Sigmoid colon (tissue), 7 donors: ENCODE measurements around the gene NTM. TPM values are rescaled to one million over a fixed set of nuclear protein-coding genes. Genes with fewer than 3 reads are reported as not detected.
A peak's percentile ranks its signal among the peaks of the same experiment; 100 is the strongest.

Source experiments
- DNase-seq: peaks from one replicate; pipeline ENCODE4 v3.0.0-alpha.2; 2019
- H3K27ac ChIP-seq, 4 donors: fragments of 200-600 bp; sonication (generic); one replicate each; pipeline ENCODE4 v1.5.1; 2016 to 2019; ENCODE audit warnings: mild to moderate bottlenecking in 1 of 4
- H3K27me3 ChIP-seq, 3 donors: fragments of 200-600 bp; sonication (generic); one replicate each; pipeline ENCODE4 v1.5.1; 2019; ENCODE audit warnings: mild to moderate bottlenecking in 1 of 3
- H3K36me3 ChIP-seq, 4 donors: fragments of 200-600 bp; sonication (generic); one replicate each; pipeline ENCODE4 v1.5.1; 2016 to 2019
- H3K4me1 ChIP-seq, 4 donors: fragments of 200-600 bp; sonication (generic); one replicate each; pipeline ENCODE4 v1.5.1; 2017 to 2019
- H3K4me3 ChIP-seq, 4 donors: fragments of 200-600 bp; sonication (generic); one replicate each; pipeline ENCODE4 v1.5.1; 2017 to 2019; ENCODE audit warnings: mild to moderate bottlenecking in 2 of 4, moderate library complexity in 1 of 4
- H3K9me3 ChIP-seq, 4 donors: fragments of 200-600 bp in 3 of 4; sonication (generic) in 3 of 4; one replicate each; pipeline versions ENCODE4 v1.5.1 to v1.6.1; 2013 to 2019
- EP300 ChIP-seq, 4 donors: sonication (generic); formaldehyde crosslinking; IDR thresholded peaks; one replicate each; pipeline ENCODE4 v1.6.1; 2017; ENCODE audit warnings: antibody characterized with exemption in 4 of 4
- POLR2A ChIP-seq, 2 donors: fragments of 450-650 bp; IDR thresholded peaks; one replicate each; pipeline ENCODE4 v1.6.1; 2016; ENCODE audit warnings: antibody characterized with exemption in 2 of 2, mild to moderate bottlenecking in 2 of 2, moderate library complexity in 2 of 2
- POLR2AphosphoS5 ChIP-seq, 4 donors: sonication (generic); formaldehyde crosslinking; IDR thresholded peaks; one replicate each; pipeline ENCODE4 v1.6.1; 2017; ENCODE audit warnings: antibody characterized with exemption in 4 of 4
- WGBS, 2 donors: extraction: QIAGEN DNeasy Blood & Tissue Kit; methylation state at CpG; one replicate each; pipeline ENCODE4 v1.1.7; 2013; 5-methylcytosine and 5-hydroxymethylcytosine counted together
- intact Hi-C: fragments of 100-400 bp; cut with DNase I; formaldehyde crosslinking; loops from one replicate; pipeline ENCODE4 v1.15.1; 2023
- polyA plus RNA-seq, 3 donors: library from polyadenylated mRNA; stranded (reverse); fragments of 200-250 nt; gene quantifications; one replicate each; pipeline ENCODE4 v1.2.3, GENCODE V29; 2013
- total RNA-seq, 4 donors: library from RNA; depleted of rRNA; stranded (reverse); fragments of >200 nt; gene quantifications; one replicate each; pipeline ENCODE4 v1.1.0, GENCODE V29; 2016
- TF ChIP-seq, protein P1 (sequence below), 4 experiments: fragments of 450-650 bp in 3 of 4; fragments of 200-600 bp in 1 of 4; IDR thresholded peaks; one replicate each; pipeline ENCODE4 v1.5.1; 2016 to 2019; ENCODE audit warnings: antibody characterized with exemption in 4 of 4, mild to moderate bottlenecking in 3 of 4, moderate library complexity in 2 of 4
- donor health status: healthy with polysubstance abuse.
- donor health status: Bipolar disorder and iron deficiency.
- donor health status: healthy.

NTM gene
- total and polyA plus RNA-seq, 7 donors = 0.96 to 18.3 (median 6.4) TPM; not detected in 1

DNA sequence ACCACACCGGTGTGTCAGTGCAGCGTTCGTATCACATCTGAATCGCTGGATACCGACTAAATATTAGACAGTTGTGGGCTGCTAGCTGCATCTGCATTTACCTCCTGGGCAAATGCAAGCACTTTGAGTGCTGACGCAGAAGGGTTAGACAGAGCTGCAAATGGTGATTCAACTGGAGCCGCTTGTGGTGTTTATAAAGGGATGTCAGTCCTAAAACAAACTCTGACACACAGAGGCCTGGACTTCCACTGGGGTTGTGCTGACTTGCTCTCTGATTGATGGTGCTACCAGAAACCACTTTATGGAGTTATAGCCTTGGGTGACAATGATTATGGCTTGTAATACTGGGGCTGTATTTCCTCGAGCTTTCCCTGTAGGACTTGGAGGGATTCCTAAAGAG, 374.4 kb downstream of the NTM start:
- Histone ChIP-seq H3K27me3 (no peaks in the 10 kb centered on the region), H3K4me1 (no peaks in the 10 kb centered on the region), H3K9me3 (no peaks in the 10 kb centered on the region), H3K4me3 (no peak overlapping the region), H3K27ac (no peak overlapping the region), H3K36me3 (no peaks in the 10 kb centered on the region)
- DNase-seq = no peak
- TF ChIP-seq POLR2AphosphoS5 (IDR thresholded peaks at IDR 0.05) (no peak), POLR2A (IDR thresholded peaks at IDR 0.05) (no peak), EP300 (IDR thresholded peaks at IDR 0.05) (no peak)
- TF ChIP-seq, protein P1, sequence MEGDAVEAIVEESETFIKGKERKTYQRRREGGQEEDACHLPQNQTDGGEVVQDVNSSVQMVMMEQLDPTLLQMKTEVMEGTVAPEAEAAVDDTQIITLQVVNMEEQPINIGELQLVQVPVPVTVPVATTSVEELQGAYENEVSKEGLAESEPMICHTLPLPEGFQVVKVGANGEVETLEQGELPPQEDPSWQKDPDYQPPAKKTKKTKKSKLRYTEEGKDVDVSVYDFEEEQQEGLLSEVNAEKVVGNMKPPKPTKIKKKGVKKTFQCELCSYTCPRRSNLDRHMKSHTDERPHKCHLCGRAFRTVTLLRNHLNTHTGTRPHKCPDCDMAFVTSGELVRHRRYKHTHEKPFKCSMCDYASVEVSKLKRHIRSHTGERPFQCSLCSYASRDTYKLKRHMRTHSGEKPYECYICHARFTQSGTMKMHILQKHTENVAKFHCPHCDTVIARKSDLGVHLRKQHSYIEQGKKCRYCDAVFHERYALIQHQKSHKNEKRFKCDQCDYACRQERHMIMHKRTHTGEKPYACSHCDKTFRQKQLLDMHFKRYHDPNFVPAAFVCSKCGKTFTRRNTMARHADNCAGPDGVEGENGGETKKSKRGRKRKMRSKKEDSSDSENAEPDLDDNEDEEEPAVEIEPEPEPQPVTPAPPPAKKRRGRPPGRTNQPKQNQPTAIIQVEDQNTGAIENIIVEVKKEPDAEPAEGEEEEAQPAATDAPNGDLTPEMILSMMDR (IDR thresholded peaks at IDR 0.05) = no peak
- WGBS, 2 donors = 62 to 63% methylated on average over 8 of the region's 8 CpGs
- intact Hi-C loops = loop anchor here (5.0 kb wide), 1 partner anchor 282 kb away; no protein-coding TSS in a partner anchor

DNA sequence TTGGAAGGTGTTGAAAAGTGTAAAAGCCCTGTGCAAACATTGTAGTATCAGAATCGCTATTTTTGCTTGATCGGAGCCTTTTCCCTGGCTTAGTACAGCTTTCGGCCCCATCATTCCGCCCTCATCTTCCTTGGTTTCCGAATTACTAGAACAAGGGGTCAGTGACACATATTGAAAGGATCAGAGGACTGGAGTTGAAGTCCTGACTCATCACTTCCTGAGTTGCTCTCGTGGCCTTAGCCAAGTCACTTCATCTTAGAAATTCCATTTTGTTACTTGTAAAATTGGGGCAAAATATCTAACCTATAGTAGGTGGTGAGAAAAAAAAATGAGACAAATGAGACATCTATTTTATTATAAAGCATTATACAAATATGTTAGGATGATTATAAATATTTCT, 375.0 kb downstream of the NTM start:
- no peak for DNase-seq
- Histone ChIP-seq H3K27me3 (no peaks in the 10 kb centered on the region), H3K4me3 (no peak overlapping the region), H3K36me3 (no peaks in the 10 kb centered on the region), H3K9me3 (no peaks in the 10 kb centered on the region), H3K27ac (no peak overlapping the region), H3K4me1 (no peaks in the 10 kb centered on the region)
- intact Hi-C loops = loop anchor here (5.0 kb wide), 1 partner anchor 282 kb away; no protein-coding TSS in a partner anchor
- 73 to 76% methylated on average over 6 of the region's 6 CpGs for WGBS, 2 donors
- TF ChIP-seq EP300 (IDR thresholded peaks at IDR 0.05) = no peak
- no peak for TF ChIP-seq POLR2A (IDR thresholded peaks at IDR 0.05)
- TF ChIP-seq POLR2AphosphoS5 (IDR thresholded peaks at IDR 0.05) = no peak
- TF ChIP-seq, protein P1 (IDR thresholded peaks at IDR 0.05) = no peak

DNA sequence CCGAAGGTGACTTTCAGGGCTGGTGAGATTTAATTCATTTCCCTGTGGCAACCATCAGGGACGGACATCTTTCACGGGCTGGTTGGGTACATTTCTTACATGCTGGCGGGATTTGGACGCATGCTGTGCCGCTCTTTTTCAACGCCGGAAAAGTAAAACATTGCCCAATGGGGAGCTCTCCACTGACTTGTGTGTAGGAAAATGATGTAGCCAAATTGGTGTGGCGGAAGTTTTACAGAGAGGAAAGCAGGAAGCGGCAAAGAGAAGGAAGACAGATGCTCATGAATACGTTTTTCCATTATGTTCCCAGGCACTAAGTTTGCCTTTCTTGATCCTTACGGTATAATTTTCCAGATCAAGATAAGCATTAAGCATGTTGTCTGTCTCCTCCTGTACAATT, 375.8 kb downstream of the NTM start:
- no peaks in the 10 kb centered on the region for H3K4me1 ChIP-seq
- H3K36me3 ChIP-seq = no peaks in the 10 kb centered on the region
- H3K4me3 ChIP-seq = no peak overlapping the region
- H3K9me3 ChIP-seq = no peaks in the 10 kb centered on the region
- intact Hi-C loops = loop anchor here (5.0 kb wide), 1 partner anchor 281 kb away; no protein-coding TSS in a partner anchor
- H3K27ac ChIP-seq = no peak overlapping the region
- H3K27me3 ChIP-seq = no peaks in the 10 kb centered on the region
- 84 to 89% methylated on average over 12 of the region's 12 CpGs for WGBS, 2 donors
- TF ChIP-seq, protein P1 (IDR thresholded peaks at IDR 0.05) = no peak
- TF ChIP-seq EP300 (IDR thresholded peaks at IDR 0.05) = no peak
- no peak for TF ChIP-seq POLR2AphosphoS5 (IDR thresholded peaks at IDR 0.05)
- no peak for TF ChIP-seq POLR2A (IDR thresholded peaks at IDR 0.05)
- no peak for DNase-seq

DNA sequence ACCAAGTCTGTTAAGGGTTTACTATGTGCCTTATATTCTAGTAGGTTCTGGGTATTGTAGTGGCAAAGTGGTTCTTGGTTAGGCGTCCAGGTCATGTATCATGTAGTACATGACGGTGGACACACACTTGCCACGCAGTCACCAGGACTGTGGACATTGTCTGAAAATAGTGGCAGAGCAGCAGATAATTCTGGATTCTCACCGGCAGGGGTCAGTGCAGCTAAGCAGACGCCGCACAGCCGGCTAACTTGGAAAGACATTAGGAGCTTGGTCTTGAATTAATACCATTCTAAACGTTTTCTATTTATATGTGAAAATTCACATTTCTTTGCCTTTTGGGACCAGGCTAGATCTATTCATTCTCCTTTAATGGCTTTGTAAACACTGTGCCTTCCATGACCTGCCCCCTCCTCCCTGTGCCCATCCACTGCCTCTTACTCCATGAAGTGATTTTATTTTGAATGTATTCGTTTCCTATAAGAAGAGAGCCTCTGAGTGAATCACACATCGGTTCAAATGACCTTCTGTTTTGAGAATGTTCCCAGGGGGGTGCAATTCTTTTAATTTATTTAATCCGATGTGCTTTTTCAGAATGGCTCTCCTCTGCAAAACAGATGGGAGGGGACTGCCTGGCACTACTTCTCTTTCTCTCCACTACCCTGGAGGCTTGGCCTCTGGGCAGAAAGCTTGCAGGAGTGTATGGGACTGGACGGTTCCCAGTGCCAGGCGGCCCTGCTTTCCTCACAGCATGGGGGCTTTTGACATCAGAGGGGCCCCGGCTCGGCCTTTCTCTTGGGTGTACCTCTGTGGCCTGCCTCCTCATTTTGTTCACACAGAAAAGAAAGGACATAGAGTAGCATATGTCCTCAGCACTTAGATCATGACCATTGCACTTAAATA, 378.0 kb downstream of the NTM start:
- Histone ChIP-seq H3K36me3 (no peaks in the 10 kb centered on the region), H3K4me3 (no peak overlapping the region), H3K4me1 (no peaks in the 10 kb centered on the region), H3K9me3 (no peaks in the 10 kb centered on the region), H3K27me3 (no peaks in the 10 kb centered on the region), H3K27ac (no peak overlapping the region)
- WGBS, 2 donors = 31 to 32% methylated on average over 15 of the region's 15 CpGs
- intact Hi-C loops = loop anchor here (5.0 kb wide), 1 partner anchor 279 kb away; no protein-coding TSS in a partner anchor
- no peak for TF ChIP-seq POLR2AphosphoS5 (IDR thresholded peaks at IDR 0.05)
- TF ChIP-seq, protein P1 (IDR thresholded peaks at IDR 0.05) = peak; percentile 14 to 78 (median 56)
- DNase-seq = peak; percentile 72
